HCT116 (cell line): ENCODE data around the gene DCTN4.

ENCODE experiments used
- CTCF ChIP-seq, 3 experiments: fragments of 200-600 bp in 1 of 3; sonication (generic) in 1 of 3; IDR thresholded peaks in 2 of 3; conservative IDR thresholded peaks in 1 of 3; 2 replicates each; pipeline ENCODE4 v1.5.1; 2012 to 2017; ENCODE audit warnings: low read depth in 2 of 3, low read length in 2 of 3, antibody characterized with exemption in 1 of 3, borderline replicate concordance in 1 of 3, control low read depth in 1 of 3, mild to moderate bottlenecking in 1 of 3, mixed read lengths in 1 of 3, mixed run types in 1 of 3, moderate library complexity in 1 of 3; ENCODE audit not compliant: insufficient read depth in 1 of 3
- EZH2phosphoT487 ChIP-seq: fragments of 200-600 bp; IDR thresholded peaks from 2 replicates; pipeline ENCODE4 v1.6.1; 2018; ENCODE audit warnings: antibody characterized with exemption, borderline replicate concordance
- FOSL1 ChIP-seq: IDR thresholded peaks from 2 replicates; pipeline ENCODE4 v1.6.1; 2012; ENCODE audit warnings: low read depth
- POLR2A ChIP-seq: IDR thresholded peaks from 2 replicates; pipeline ENCODE4 v1.7.0; 2011; ENCODE audit warnings: borderline replicate concordance; ENCODE audit not compliant: insufficient read depth, insufficient read length; ENCODE audit errors: extremely low read depth
- SIN3A ChIP-seq: IDR thresholded peaks from 2 replicates; pipeline ENCODE4 v1.6.1; 2012; ENCODE audit warnings: low read depth
- TF ChIP-seq, protein P1 (sequence below): IDR thresholded peaks from 2 replicates; pipeline ENCODE4 v1.6.1; 2012; ENCODE audit warnings: low read depth

DNA sequence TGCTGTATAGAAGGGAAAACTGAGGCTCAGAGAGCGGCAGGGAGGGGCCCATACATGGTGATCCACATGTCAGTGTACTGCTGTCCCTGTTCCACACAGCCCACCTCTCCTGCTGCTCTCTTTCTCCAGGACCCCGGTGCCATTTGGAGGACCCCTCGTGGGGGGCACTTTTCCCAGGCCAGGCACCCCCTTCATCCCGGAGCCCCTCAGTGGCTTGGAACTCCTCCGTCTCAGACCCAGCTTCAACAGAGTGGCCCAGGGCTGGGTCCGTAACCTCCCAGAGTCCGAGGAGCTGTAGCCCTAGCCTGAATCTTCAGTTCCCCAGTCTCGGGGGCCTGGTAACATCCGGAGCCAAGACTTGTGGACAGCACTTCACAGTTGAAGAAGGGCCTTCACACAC, 82.2 kb downstream of the DCTN4 start:
- no peak for TF ChIP-seq EZH2phosphoT487
- TF ChIP-seq POLR2A, result no peak
- TF ChIP-seq CTCF (IDR thresholded peaks at IDR 0.05 in 2 of 3, conservative IDR thresholded peaks at IDR 0.05 in 1 of 3; ENCODE audit: borderline replicate concordance in 1 of 3, insufficient read depth in 1 of 3, low read depth in 2 of 3, low read length in 2 of 3), result no peak
- TF ChIP-seq, protein P1, sequence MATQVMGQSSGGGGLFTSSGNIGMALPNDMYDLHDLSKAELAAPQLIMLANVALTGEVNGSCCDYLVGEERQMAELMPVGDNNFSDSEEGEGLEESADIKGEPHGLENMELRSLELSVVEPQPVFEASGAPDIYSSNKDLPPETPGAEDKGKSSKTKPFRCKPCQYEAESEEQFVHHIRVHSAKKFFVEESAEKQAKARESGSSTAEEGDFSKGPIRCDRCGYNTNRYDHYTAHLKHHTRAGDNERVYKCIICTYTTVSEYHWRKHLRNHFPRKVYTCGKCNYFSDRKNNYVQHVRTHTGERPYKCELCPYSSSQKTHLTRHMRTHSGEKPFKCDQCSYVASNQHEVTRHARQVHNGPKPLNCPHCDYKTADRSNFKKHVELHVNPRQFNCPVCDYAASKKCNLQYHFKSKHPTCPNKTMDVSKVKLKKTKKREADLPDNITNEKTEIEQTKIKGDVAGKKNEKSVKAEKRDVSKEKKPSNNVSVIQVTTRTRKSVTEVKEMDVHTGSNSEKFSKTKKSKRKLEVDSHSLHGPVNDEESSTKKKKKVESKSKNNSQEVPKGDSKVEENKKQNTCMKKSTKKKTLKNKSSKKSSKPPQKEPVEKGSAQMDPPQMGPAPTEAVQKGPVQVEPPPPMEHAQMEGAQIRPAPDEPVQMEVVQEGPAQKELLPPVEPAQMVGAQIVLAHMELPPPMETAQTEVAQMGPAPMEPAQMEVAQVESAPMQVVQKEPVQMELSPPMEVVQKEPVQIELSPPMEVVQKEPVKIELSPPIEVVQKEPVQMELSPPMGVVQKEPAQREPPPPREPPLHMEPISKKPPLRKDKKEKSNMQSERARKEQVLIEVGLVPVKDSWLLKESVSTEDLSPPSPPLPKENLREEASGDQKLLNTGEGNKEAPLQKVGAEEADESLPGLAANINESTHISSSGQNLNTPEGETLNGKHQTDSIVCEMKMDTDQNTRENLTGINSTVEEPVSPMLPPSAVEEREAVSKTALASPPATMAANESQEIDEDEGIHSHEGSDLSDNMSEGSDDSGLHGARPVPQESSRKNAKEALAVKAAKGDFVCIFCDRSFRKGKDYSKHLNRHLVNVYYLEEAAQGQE, result no peak
- TF ChIP-seq FOSL1, result no peak
- no peak for TF ChIP-seq SIN3A
